ENCODE measurements around the gene PGBD5.

The PGBD5 gene

GRCh38 chr1:230399321-230400006 is 26.7 kb downstream of the PGBD5 start:
- Histone ChIP-seq H3K4me3 (ENCODE audit: low read depth in 1 of 2, low read length in 1 of 2) (no peak overlapping the region), H3K27ac (no peak overlapping the region), H3K36me3 (no peaks in the 10 kb centered on the region), H3K9me3 (no peaks in the 10 kb centered on the region), H3K27me3 (no peaks in the 10 kb centered on the region), H3K4me1 (ENCODE audit: control insufficient read depth in 1 of 2, insufficient read depth in 1 of 2, low read depth in 1 of 2, low read length in 1 of 2) (no peaks in the 10 kb centered on the region)
- no peak for TF ChIP-seq CTCF (IDR thresholded peaks at IDR 0.05)

- Histone ChIP-seq H3K36me3 (no peaks in the 10 kb centered on the region), H3K4me1 (ENCODE audit: control insufficient read depth in 1 of 2, insufficient read depth in 1 of 2, low read depth in 1 of 2, low read length in 1 of 2) (no peaks in the 10 kb centered on the region), H3K4me3 (ENCODE audit: low read depth in 1 of 2, low read length in 1 of 2) (no peak overlapping the region), H3K27ac (no peak overlapping the region), H3K27me3 (no peaks in the 10 kb centered on the region), H3K9me3 (no peaks in the 10 kb centered on the region)
- no peak for TF ChIP-seq CTCF (IDR thresholded peaks at IDR 0.05)
Measured at GRCh38 chr1:230398856-230399255, 27.3 kb downstream of the PGBD5 start.

GRCh38 chr1:230396966-230397365 is 29.2 kb downstream of the PGBD5 start:
- no peak overlapping the region for H3K4me3 ChIP-seq (ENCODE audit: low read depth in 1 of 2, low read length in 1 of 2)
- no peaks in the 10 kb centered on the region for H3K9me3 ChIP-seq
- no peak overlapping the region for H3K27ac ChIP-seq
- no peaks in the 10 kb centered on the region for H3K4me1 ChIP-seq (ENCODE audit: control insufficient read depth in 1 of 2, insufficient read depth in 1 of 2, low read depth in 1 of 2, low read length in 1 of 2)
- peaks cover 8% of the 10 kb centered on the region for H3K27me3 ChIP-seq
- H3K36me3 ChIP-seq = no peaks in the 10 kb centered on the region
- TF ChIP-seq CTCF (IDR thresholded peaks at IDR 0.05) = no peak

- Histone ChIP-seq H3K27ac (no peak overlapping the region), H3K4me3 (ENCODE audit: low read depth in 1 of 2, low read length in 1 of 2) (no peak overlapping the region), H3K27me3 (peaks cover 18% of the 10 kb centered on the region), H3K36me3 (no peaks in the 10 kb centered on the region), H3K4me1 (ENCODE audit: control insufficient read depth in 1 of 2, insufficient read depth in 1 of 2, low read depth in 1 of 2, low read length in 1 of 2) (no peaks in the 10 kb centered on the region), H3K9me3 (no peaks in the 10 kb centered on the region)
- TF ChIP-seq CTCF (IDR thresholded peaks at IDR 0.05) = no peak
Measured at GRCh38 chr1:230395932-230396331, 30.2 kb downstream of the PGBD5 start.

GRCh38 chr1:230394741-230395140 is 31.4 kb downstream of the PGBD5 start:
- no peak for TF ChIP-seq CTCF (IDR thresholded peaks at IDR 0.05)
- no peaks in the 10 kb centered on the region for H3K4me1 ChIP-seq (ENCODE audit: control insufficient read depth in 1 of 2, insufficient read depth in 1 of 2, low read depth in 1 of 2, low read length in 1 of 2)

More at GRCh38 chr1:230394741-230395140, 31.4 kb downstream of the PGBD5 start:
- Histone ChIP-seq H3K27ac (no peak overlapping the region), H3K4me3 (ENCODE audit: low read depth in 1 of 2, low read length in 1 of 2) (no peak overlapping the region), H3K9me3 (no peaks in the 10 kb centered on the region), H3K36me3 (no peaks in the 10 kb centered on the region), H3K27me3 (peaks cover 25% of the 10 kb centered on the region)

Measured in neutrophil (primary cell).